Measurements from ENCODE around the gene WWOX.

The WWOX gene

DNA sequence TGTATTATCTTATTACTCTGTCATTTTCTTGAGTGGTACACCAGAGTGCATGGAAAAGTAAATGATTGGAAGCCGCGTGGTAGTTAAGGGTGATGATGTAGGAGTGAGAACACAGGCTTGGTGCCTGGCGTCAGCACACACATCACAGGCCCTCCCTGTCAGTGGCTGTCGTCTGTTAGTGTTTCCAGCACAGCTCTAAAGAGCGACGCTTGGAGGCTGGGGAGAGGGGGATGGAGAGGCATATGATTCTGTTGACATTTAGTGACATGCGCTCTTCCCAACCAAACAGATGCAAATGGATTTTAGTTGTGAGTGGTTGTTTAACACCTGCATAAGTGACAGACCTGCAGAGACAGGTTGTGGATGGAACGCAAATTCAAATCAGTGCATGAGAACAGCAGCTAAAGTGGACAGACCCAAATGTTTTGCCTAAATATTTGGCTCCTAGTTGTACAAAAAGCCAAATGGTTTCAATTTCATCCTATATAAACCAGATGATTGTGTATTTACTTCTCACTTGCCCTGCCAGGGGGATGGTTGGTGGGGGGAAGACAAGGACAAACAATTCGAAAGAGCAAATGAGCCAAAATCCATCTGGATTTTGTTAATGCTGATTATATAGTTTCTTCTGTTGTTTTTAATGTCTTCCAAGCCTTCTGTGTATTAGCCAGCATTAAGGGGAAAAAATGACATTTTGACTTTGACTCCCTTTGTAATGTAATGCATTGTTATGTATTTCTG is 222.3 kb downstream of the WWOX start:
- Histone ChIP-seq H3K4me1 (ENCODE audit: control insufficient read depth, insufficient read depth, low read length) (peaks cover 32% of the 10 kb centered on the region), H3K9me3 (ENCODE audit: control insufficient read depth, insufficient read depth, low read length) (no peaks in the 10 kb centered on the region), H3K27ac (ENCODE audit: low read depth, low read length) (no peak overlapping the region), H3K9ac (ENCODE audit: low read depth, low read length) (no peak overlapping the region), H3K36me3 (ENCODE audit: control insufficient read depth, insufficient read depth, low read length) (no peaks in the 10 kb centered on the region), H3K4me3 (ENCODE audit: low read depth, low read length) (no peak overlapping the region; the same call in 1 of the 2 replicates), H3K27me3 (ENCODE audit: control insufficient read depth, insufficient read depth, low read length) (no peaks in the 10 kb centered on the region)

DNA sequence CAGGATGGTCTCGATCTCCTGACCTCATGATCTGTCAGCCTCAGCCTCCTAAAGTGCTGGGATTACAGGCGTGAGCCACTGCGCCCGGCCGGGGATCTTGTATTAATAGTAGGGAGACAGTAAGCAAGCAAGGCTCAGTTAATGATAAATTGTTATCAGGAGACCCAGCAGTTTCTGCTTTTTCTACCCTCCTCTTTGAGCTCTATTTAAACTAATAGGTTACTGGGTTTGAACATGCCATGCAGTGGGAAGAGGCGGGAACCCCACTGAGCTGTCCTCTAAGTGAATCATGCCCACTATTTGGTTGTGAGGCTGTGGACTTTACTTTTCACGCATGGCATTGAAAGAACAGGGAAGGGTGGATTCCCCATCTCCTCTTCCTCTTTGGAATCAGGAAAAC is 223.9 kb downstream of the WWOX start:
- Histone ChIP-seq H3K27ac (ENCODE audit: low read depth, low read length) (no peak overlapping the region), H3K9ac (ENCODE audit: low read depth, low read length) (no peak overlapping the region), H3K9me3 (ENCODE audit: control insufficient read depth, insufficient read depth, low read length) (no peaks in the 10 kb centered on the region), H3K36me3 (ENCODE audit: control insufficient read depth, insufficient read depth, low read length) (no peaks in the 10 kb centered on the region), H3K4me3 (ENCODE audit: low read depth, low read length) (no peak overlapping the region), H3K4me1 (ENCODE audit: control insufficient read depth, insufficient read depth, low read length) (peaks cover 32% of the 10 kb centered on the region), H3K27me3 (ENCODE audit: control insufficient read depth, insufficient read depth, low read length) (no peaks in the 10 kb centered on the region)

DNA sequence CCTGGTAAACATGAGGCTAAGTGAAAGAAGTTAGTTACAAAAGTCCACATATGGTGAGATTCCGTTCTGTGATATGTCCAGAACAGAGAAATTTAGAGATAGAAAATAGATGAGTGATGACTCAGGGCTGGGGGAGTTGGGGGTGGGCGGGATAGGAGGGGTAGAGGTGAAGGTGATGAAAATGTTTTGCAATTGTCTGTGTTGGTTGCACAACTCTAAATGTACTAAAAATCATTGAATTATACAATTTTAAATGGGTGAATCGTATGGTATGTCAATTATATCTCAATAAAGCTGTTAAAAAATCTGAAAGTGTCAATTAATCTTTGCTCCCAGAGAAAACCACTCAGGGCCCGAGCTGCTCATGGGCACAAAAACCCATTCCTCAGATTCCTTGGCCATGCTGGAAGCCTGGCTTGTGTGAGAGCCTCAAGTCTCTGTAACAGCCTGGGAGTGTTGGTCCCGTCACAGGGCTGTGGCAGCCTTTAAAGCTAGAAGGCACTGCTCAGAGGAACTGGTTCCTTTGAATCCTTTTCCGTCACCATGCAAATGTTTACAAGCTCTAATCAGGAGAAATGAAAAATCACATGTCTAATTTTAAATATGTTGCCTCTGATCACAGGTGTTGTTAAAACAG is 225.3 kb downstream of the WWOX start:
- Histone ChIP-seq H3K4me1 (ENCODE audit: control insufficient read depth, insufficient read depth, low read length) (peaks cover 32% of the 10 kb centered on the region), H3K9me3 (ENCODE audit: control insufficient read depth, insufficient read depth, low read length) (no peaks in the 10 kb centered on the region), H3K9ac (ENCODE audit: low read depth, low read length) (no peak overlapping the region), H3K4me3 (ENCODE audit: low read depth, low read length) (no peak overlapping the region), H3K27me3 (ENCODE audit: control insufficient read depth, insufficient read depth, low read length) (no peaks in the 10 kb centered on the region), H3K27ac (ENCODE audit: low read depth, low read length) (no peak overlapping the region), H3K36me3 (ENCODE audit: control insufficient read depth, insufficient read depth, low read length) (no peaks in the 10 kb centered on the region)

DNA sequence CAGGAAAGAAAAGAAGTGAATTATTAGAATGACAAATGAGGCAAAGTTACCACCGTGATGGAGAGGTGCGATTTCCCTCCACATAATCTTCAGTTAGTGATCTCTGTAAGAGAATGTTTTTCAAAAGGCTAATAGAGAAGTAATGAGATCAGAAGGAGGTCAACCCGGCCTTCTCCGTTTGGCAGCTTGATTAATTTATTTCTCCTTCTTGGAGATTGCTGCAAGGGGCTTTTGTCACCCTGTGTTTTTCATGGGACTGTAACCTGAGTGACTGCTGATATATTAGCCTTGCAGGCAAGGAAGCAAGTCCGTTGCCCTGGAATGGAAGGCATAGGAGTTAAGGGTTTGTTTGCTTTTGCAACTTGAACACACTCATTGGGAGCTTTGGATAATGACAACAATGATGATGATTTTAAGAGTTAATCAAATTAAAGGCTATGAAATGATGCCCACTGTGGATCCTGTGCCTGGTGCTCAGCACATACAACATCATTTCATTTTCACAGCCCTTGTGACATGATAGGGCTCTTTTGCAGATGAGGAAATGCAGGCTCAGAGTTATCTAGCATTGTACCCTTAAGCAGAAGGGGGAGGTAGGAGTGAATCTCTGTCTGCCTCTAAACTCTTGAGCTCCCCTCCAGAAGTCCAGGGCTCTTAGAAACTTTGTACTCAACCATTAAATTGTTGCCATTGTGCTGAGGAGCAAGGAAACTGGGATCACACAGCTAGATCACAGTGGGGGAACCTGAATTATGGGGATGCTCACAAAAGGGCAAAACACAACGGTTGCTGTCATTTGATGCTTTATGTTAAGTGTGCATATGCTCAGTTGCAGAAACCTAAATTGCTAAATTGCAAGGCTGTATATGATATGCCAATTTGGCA is 226.3 kb downstream of the WWOX start:
- no peak overlapping the region for H3K4me3 ChIP-seq (ENCODE audit: low read depth, low read length)
- no peaks in the 10 kb centered on the region for H3K27me3 ChIP-seq (ENCODE audit: control insufficient read depth, insufficient read depth, low read length)
- no peak overlapping the region for H3K9ac ChIP-seq (ENCODE audit: low read depth, low read length)
- H3K36me3 ChIP-seq (ENCODE audit: control insufficient read depth, insufficient read depth, low read length): no peaks in the 10 kb centered on the region
- H3K9me3 ChIP-seq (ENCODE audit: control insufficient read depth, insufficient read depth, low read length): no peaks in the 10 kb centered on the region
- H3K4me1 ChIP-seq (ENCODE audit: control insufficient read depth, insufficient read depth, low read length): peaks cover 32% of the 10 kb centered on the region
- peak overlapping the region; percentile 22 for H3K27ac ChIP-seq (ENCODE audit: low read depth, low read length)

DNA sequence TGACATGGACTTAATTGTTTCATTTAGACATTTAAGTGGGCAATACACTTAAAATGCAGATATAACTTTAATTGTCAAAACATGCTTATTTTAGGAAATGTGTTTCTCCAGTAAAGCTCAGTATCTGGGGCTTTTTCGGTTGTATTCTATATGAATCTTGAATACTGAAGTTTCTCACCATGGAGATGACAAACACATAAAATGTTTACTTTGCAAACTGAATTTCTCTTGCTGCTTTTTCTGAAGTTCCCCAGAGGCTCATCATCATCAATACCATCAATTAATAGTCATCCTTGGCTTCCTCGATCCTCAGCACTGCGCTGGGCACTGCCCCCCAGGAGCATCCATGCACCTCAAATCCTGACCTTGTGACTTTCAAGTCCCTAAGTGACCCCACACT is 227.3 kb downstream of the WWOX start:
- H3K4me3 ChIP-seq (ENCODE audit: low read depth, low read length): no peak overlapping the region
- H3K4me1 ChIP-seq (ENCODE audit: control insufficient read depth, insufficient read depth, low read length): peaks cover 28% of the 10 kb centered on the region
- no peaks in the 10 kb centered on the region for H3K9me3 ChIP-seq (ENCODE audit: control insufficient read depth, insufficient read depth, low read length)
- H3K27me3 ChIP-seq (ENCODE audit: control insufficient read depth, insufficient read depth, low read length): no peaks in the 10 kb centered on the region
- H3K27ac ChIP-seq (ENCODE audit: low read depth, low read length): no peak overlapping the region
- H3K36me3 ChIP-seq (ENCODE audit: control insufficient read depth, insufficient read depth, low read length): no peaks in the 10 kb centered on the region
- no peak overlapping the region for H3K9ac ChIP-seq (ENCODE audit: low read depth, low read length)

DNA sequence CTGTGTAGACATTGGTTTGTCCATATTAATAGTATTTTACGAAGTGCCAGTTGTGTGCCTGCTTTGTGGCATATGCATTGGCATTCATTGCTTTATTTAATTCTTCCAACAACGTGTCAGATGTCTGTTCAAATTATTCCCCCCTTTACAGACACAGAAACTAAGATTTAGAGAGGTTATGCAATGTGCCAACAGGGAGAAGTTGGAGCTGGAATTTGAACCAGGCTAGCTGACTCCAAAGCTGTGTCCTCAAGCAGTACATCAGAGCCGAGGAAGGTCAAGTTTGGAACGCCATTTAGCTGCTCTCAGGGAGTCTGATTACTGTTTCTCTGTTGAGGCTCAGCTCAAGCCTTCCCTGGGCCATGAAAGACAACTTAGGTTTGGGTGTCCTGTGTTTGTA is 232.3 kb downstream of the WWOX start:
- H3K36me3 ChIP-seq (ENCODE audit: control insufficient read depth, insufficient read depth, low read length): no peaks in the 10 kb centered on the region
- no peaks in the 10 kb centered on the region for H3K27me3 ChIP-seq (ENCODE audit: control insufficient read depth, insufficient read depth, low read length)
- H3K9me3 ChIP-seq (ENCODE audit: control insufficient read depth, insufficient read depth, low read length): no peaks in the 10 kb centered on the region
- H3K27ac ChIP-seq (ENCODE audit: low read depth, low read length): no peak overlapping the region
- no peak overlapping the region for H3K4me3 ChIP-seq (ENCODE audit: low read depth, low read length)
- peaks cover 6% of the 10 kb centered on the region; the same call in 1 of the 2 replicates for H3K4me1 ChIP-seq (ENCODE audit: control insufficient read depth, insufficient read depth, low read length)
- no peak overlapping the region for H3K9ac ChIP-seq (ENCODE audit: low read depth, low read length)

DNA sequence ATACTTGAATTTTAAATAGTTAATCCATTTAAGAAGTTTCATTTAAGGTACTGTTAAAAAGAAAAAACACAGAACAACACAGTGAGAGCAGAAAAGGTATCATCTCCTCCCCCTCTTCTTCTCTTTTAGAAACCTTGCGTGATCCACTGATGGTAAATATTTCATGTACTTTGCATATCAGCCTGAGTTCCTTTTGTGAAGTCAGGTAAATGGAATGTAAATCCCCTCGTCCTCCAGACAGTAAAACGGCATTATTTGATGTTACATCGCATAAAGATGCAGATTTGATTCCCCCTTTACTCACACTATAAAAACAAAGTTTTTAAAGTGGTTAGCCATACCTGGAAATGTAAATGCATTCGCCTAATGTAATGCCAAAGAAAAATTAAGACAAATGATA is 234.4 kb downstream of the WWOX start:
- Histone ChIP-seq H3K9ac (ENCODE audit: low read depth, low read length) (no peak overlapping the region), H3K9me3 (ENCODE audit: control insufficient read depth, insufficient read depth, low read length) (no peaks in the 10 kb centered on the region), H3K4me3 (ENCODE audit: low read depth, low read length) (no peak overlapping the region), H3K4me1 (ENCODE audit: control insufficient read depth, insufficient read depth, low read length) (peaks cover 6% of the 10 kb centered on the region; the same call in 1 of the 2 replicates), H3K27ac (ENCODE audit: low read depth, low read length) (no peak overlapping the region), H3K27me3 (ENCODE audit: control insufficient read depth, insufficient read depth, low read length) (no peaks in the 10 kb centered on the region), H3K36me3 (ENCODE audit: control insufficient read depth, insufficient read depth, low read length) (no peaks in the 10 kb centered on the region)

DNA sequence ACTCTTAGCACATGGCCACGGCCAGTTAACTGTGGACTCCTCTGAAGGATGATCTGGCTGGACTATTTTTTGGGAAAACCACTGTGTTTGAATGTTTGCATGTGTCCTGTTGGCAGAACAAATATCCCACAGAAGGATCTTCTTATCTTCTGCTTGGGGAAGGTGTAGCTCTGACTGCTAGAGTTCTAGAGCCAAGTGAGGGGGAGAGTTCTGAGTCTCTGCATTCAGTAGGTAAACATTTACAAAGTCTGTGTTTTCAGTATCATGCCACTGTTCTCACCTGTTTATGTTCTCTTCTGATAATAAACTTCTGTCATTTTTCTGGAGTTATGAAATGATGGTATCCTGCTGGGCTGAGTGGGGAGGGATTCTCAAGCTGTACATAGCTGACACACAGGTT is 241.1 kb downstream of the WWOX start:
- Histone ChIP-seq H3K36me3 (ENCODE audit: control insufficient read depth, insufficient read depth, low read length) (no peaks in the 10 kb centered on the region), H3K27me3 (ENCODE audit: control insufficient read depth, insufficient read depth, low read length) (no peaks in the 10 kb centered on the region), H3K4me3 (ENCODE audit: low read depth, low read length) (no peak overlapping the region), H3K27ac (ENCODE audit: low read depth, low read length) (no peak overlapping the region), H3K9ac (ENCODE audit: low read depth, low read length) (no peak overlapping the region), H3K4me1 (ENCODE audit: control insufficient read depth, insufficient read depth, low read length) (no peaks in the 10 kb centered on the region), H3K9me3 (ENCODE audit: control insufficient read depth, insufficient read depth, low read length) (no peaks in the 10 kb centered on the region)

DNA sequence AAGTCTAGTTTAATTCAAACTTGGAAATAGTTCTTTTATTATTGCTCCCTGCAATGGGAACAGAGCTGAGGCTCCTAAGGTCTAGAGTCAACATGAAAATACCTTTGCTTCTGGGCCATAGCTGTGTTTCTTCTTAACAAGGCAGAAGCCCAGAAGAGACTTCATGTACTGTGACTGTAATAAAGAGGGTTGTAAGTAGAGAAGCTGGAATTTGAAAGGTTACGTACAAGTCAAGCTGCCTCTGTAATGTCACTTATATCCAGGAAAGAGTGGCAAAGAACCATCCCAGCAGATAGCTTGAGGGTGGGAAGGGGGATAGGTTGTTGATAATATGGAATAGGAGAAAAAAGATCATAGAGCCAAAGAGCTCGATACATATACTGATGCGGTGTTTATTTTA is 248.6 kb downstream of the WWOX start:
- H3K27ac ChIP-seq (ENCODE audit: low read depth, low read length): no peak overlapping the region
- H3K9me3 ChIP-seq (ENCODE audit: control insufficient read depth, insufficient read depth, low read length): no peaks in the 10 kb centered on the region
- no peak overlapping the region for H3K4me3 ChIP-seq (ENCODE audit: low read depth, low read length)
- no peak overlapping the region for H3K9ac ChIP-seq (ENCODE audit: low read depth, low read length)
- no peaks in the 10 kb centered on the region for H3K4me1 ChIP-seq (ENCODE audit: control insufficient read depth, insufficient read depth, low read length)
- no peaks in the 10 kb centered on the region for H3K27me3 ChIP-seq (ENCODE audit: control insufficient read depth, insufficient read depth, low read length)
- no peaks in the 10 kb centered on the region for H3K36me3 ChIP-seq (ENCODE audit: control insufficient read depth, insufficient read depth, low read length)

DNA sequence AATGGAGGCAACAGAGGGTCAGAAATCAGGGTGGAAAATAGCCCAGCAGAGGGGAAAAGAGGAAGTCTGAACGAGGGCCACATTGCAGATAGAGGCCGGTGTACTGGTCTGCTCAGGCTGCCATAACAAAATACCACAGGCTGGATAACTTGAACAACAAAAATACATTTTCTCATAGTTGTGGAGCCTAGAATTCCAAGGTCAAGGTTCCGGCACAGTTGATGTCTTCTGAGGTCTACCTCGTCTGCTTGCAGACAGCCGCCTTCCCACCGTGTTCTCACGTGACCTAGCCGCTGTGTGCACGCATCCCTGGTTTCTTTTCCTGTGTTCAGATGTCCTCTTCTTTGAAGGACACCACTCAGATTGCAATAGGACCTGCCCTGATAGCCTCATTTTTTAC is 249.4 kb downstream of the WWOX start:
- no peak overlapping the region for H3K27ac ChIP-seq (ENCODE audit: low read depth, low read length)
- no peak overlapping the region for H3K4me3 ChIP-seq (ENCODE audit: low read depth, low read length)
- H3K36me3 ChIP-seq (ENCODE audit: control insufficient read depth, insufficient read depth, low read length): no peaks in the 10 kb centered on the region
- H3K27me3 ChIP-seq (ENCODE audit: control insufficient read depth, insufficient read depth, low read length): no peaks in the 10 kb centered on the region
- H3K9ac ChIP-seq (ENCODE audit: low read depth, low read length): no peak overlapping the region
- H3K9me3 ChIP-seq (ENCODE audit: control insufficient read depth, insufficient read depth, low read length): no peaks in the 10 kb centered on the region
- no peaks in the 10 kb centered on the region for H3K4me1 ChIP-seq (ENCODE audit: control insufficient read depth, insufficient read depth, low read length)

DNA sequence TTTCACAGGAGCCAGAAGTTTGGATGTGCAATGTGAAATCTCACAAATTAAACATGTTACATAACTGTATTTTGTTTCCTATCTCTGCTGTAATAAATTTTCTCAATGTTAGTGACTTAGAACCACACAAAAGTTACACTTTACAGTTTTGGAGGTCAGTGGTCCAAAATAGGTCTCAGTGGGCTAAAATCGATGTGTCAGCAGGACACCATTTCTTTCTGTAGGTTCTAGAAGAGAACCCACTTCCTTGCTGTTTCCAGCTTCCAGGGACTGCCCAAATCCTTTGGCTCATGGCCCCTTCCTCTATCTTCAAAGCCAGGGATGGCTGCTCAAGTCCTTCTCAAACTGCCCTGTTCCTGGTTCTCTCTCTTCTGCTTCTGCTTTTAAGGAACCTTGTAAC is 252.7 kb downstream of the WWOX start:
- Histone ChIP-seq H3K27me3 (ENCODE audit: control insufficient read depth, insufficient read depth, low read length) (no peaks in the 10 kb centered on the region), H3K4me3 (ENCODE audit: low read depth, low read length) (no peak overlapping the region), H3K9ac (ENCODE audit: low read depth, low read length) (no peak overlapping the region), H3K27ac (ENCODE audit: low read depth, low read length) (no peak overlapping the region), H3K36me3 (ENCODE audit: control insufficient read depth, insufficient read depth, low read length) (no peaks in the 10 kb centered on the region), H3K9me3 (ENCODE audit: control insufficient read depth, insufficient read depth, low read length) (no peaks in the 10 kb centered on the region), H3K4me1 (ENCODE audit: control insufficient read depth, insufficient read depth, low read length) (no peaks in the 10 kb centered on the region)
